ENCODE measurements around the gene ZNF723.
A peak's percentile ranks its signal among the peaks of the same experiment; 100 is the strongest.
"Not testable (repeated sequence)": the region's sequence is repeated elsewhere in the genome, so short reads cannot be mapped to it uniquely, and the experiment has no call there.

Gene ZNF723

DNA sequence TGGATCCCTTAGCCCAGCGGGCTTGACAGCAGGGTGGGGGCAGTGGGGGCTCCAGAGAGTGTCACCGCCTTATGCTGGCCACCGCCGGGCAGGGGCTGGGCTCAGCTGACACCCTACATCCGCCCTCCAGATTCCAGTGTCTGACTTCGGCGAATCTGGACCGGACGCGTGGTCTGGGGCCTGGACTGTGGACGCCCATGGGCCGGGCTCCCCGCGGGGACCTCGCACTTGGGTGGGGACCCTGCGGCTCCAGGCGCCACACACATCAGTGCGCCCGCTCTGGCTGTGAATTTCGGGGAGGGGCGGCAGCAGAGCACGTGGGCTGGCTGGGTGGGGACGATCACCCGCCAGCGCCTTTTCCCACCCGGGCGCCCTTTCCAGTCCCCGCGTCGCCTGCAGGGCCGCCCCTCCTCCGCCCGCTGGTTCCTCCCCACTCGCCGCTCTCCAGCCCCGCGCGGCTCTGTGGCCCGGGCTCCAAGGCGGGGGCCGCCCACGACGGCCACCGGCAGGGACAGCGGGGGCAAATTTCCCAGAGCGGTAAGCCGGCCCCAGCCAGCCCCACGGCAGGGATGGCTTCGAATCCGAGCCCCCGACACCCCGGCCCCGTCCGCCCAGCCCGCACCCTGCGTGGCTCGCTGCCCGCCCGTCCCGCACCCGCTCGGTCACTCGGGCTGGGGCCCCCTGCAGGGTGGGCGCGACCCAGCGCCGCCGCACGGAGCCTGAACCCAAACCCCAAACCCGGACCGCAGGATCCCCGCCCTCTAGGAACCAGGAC is 24.8 kb upstream of the ZNF723 start:
- H3K27ac ChIP-seq = no peak overlapping the region
- DNase-seq = no peak
- no peak overlapping the region for H3K4me3 ChIP-seq (ENCODE audit: low read depth, low read length)
- H3K9me3 ChIP-seq (ENCODE audit: severe bottlenecking) = peaks cover 7% of the 10 kb centered on the region
- TF ChIP-seq, protein P1, sequence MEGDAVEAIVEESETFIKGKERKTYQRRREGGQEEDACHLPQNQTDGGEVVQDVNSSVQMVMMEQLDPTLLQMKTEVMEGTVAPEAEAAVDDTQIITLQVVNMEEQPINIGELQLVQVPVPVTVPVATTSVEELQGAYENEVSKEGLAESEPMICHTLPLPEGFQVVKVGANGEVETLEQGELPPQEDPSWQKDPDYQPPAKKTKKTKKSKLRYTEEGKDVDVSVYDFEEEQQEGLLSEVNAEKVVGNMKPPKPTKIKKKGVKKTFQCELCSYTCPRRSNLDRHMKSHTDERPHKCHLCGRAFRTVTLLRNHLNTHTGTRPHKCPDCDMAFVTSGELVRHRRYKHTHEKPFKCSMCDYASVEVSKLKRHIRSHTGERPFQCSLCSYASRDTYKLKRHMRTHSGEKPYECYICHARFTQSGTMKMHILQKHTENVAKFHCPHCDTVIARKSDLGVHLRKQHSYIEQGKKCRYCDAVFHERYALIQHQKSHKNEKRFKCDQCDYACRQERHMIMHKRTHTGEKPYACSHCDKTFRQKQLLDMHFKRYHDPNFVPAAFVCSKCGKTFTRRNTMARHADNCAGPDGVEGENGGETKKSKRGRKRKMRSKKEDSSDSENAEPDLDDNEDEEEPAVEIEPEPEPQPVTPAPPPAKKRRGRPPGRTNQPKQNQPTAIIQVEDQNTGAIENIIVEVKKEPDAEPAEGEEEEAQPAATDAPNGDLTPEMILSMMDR (IDR thresholded peaks at IDR 0.05; ENCODE audit: low read depth, low read length) = no peak
- H3K27me3 ChIP-seq (ENCODE audit: insufficient read depth, low read depth, severe bottlenecking) = peaks cover 19% of the 10 kb centered on the region
- no peaks in the 10 kb centered on the region for H3K36me3 ChIP-seq

DNA sequence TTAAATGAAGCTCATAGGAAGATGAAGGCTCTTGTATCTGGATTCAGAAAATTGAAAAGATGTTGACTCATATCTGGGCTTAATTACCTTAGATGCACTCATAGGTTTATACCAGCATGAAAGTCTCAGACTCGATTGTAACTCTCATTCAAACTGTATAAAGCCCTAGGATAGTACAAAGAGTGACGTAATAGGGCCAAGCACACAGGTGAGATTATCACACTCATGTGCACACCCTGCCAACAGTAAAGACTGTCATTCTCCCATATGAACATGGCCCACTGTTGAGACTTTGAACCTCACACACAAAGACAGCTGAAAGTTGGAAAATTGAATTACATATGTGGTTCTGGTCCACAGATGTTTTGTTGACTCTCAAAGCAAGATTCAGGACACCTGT is 18.0 kb upstream of the ZNF723 start:
- H3K27ac ChIP-seq = no peak overlapping the region
- H3K36me3 ChIP-seq = no peaks in the 10 kb centered on the region
- TF ChIP-seq, protein P1 (IDR thresholded peaks at IDR 0.05; ENCODE audit: low read depth, low read length) = no peak
- peaks cover 2% of the 10 kb centered on the region for H3K9me3 ChIP-seq (ENCODE audit: severe bottlenecking)
- no peak overlapping the region for H3K4me3 ChIP-seq (ENCODE audit: low read depth, low read length)
- peaks cover 2% of the 10 kb centered on the region for H3K27me3 ChIP-seq (ENCODE audit: insufficient read depth, low read depth, severe bottlenecking)
- no peak for DNase-seq

DNA sequence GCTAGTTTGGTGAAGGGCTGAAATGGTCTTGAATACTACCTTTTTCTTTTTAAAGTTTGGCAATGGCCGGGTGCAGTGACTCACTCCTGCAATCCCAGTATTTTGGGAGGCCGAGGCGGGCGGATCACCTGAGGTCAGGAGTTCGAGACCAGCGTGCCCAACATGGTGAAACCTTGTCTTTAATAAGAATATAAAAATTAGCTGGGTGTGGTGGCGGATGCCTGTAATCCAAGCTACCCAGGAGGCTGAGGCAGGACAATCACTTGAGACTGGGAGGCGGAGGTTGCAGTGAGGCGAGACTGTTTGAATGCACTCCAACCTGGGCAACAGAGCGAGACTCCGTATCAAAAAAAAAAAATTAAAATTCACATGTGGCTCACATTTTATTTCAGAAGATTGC is 880 bp upstream of the ZNF723 start:
- Histone ChIP-seq H3K27ac (no peak overlapping the region), H3K4me3 (ENCODE audit: low read depth, low read length) (no peak overlapping the region), H3K36me3 (no peaks in the 10 kb centered on the region), H3K9me3 (ENCODE audit: severe bottlenecking) (peaks cover 15% of the 10 kb centered on the region), H3K27me3 (ENCODE audit: insufficient read depth, low read depth, severe bottlenecking) (peaks cover 25% of the 10 kb centered on the region)
- TF ChIP-seq, protein P1 (IDR thresholded peaks at IDR 0.05; ENCODE audit: low read depth, low read length) = no peak
- DNase-seq = no peak

DNA sequence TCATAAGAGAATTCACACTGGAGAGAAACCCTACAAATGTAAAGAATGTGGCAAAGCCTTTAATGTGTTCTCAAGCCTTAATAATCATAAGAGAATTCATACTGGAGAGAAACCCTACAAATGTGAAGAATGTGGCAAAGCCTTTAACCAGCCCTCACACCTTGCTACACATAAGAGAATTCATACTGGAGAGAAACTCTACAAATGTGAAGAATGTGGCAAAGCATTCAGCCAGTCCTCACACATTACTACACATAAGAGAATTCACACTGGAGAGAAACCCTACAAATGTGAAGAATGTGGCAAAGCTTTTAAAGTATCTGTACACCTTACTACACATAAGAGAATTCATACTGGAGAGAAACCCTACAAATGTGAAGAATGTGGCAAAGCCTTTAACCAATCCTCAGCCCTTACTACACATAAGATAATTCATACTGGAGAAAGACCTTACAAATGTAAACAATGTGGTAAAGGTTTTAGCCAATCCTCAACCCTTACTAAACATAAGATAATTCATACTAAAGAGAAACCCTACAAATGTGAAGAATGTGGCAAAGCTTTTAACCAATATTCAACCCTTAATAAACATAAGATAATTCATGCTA is 25.7 kb downstream of the ZNF723 start:
- not testable (repeated sequence) for H3K36me3 ChIP-seq; H3K27ac ChIP-seq; DNase-seq; H3K27me3 ChIP-seq (ENCODE audit: insufficient read depth, low read depth, severe bottlenecking); H3K4me3 ChIP-seq (ENCODE audit: low read depth, low read length)
- peaks cover 24% of the 10 kb centered on the region for H3K9me3 ChIP-seq (ENCODE audit: severe bottlenecking)

DNA sequence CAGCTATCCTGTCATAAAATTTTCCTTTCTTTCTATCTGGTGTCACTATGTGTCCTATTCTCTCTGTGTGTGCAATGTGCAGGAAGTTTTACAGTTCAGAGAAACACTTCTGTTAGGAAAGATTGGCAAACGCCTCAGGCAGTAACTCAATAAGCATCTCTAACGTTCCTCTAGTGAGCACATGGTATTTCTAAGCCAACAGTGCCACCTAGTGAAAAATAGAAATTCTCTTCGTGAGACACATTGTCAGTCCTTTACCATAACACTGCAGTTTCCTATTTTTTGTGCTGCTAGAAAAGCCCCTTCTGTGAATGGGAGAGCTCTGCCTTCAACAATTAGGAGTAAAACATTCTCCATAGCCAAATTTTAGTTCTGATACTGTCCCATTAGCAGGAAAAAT is 50.7 kb downstream of the ZNF723 start:
- H3K36me3 ChIP-seq = no peaks in the 10 kb centered on the region
- no peak for DNase-seq
- H3K4me3 ChIP-seq (ENCODE audit: low read depth, low read length) = no peak overlapping the region
- H3K27ac ChIP-seq = no peak overlapping the region
- H3K27me3 ChIP-seq (ENCODE audit: insufficient read depth, low read depth, severe bottlenecking) = peaks cover 16% of the 10 kb centered on the region
- TF ChIP-seq, protein P1 (IDR thresholded peaks at IDR 0.05; ENCODE audit: low read depth, low read length) = peak; percentile 39; the same call in 1 of the 2 replicates
- no peaks in the 10 kb centered on the region for H3K9me3 ChIP-seq (ENCODE audit: severe bottlenecking)

DNA sequence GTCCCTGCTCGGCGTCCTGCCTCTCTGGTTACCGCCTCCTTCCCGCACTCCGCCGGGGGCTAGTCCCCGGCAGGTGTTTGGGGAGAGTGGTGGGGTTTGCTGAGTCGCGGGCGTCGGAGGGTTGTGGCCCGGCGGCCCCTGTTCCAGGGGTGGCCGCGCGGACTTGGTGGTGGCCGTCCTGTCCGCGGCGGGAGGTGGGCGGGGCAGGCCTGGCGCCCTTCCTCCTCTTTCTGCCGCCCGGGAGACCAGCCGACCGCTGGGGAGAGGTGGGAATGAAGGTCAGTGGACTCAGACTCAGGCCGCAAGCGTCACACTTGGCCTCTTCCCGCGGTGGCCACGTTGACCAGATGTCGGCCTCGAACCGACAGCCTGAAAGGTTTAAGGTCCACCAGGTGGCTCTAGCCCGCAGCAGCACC is 61.8 kb downstream of the ZNF723 start:
- H3K36me3 ChIP-seq = no peaks in the 10 kb centered on the region
- peaks cover 9% of the 10 kb centered on the region for H3K9me3 ChIP-seq (ENCODE audit: severe bottlenecking)
- H3K27ac ChIP-seq = no peak overlapping the region
- H3K4me3 ChIP-seq (ENCODE audit: low read depth, low read length) = no peak overlapping the region
- TF ChIP-seq, protein P1 (IDR thresholded peaks at IDR 0.05; ENCODE audit: low read depth, low read length) = no peak
- no peaks in the 10 kb centered on the region for H3K27me3 ChIP-seq (ENCODE audit: insufficient read depth, low read depth, severe bottlenecking)
- no peak for DNase-seq
